Neural progenitor cell (in vitro differentiated cells): Measurements from ENCODE around the gene MACROD2.

Experiments
- CTCF ChIP-seq: fragments of 200-600 bp; sonication (generic); IDR thresholded peaks from 2 replicates; pipeline ENCODE4 v1.5.1; 2017; ENCODE audit warnings: antibody characterized with exemption, mild to moderate bottlenecking
- EZH2 ChIP-seq: fragments of 200-600 bp; sonication (generic); IDR thresholded peaks from 2 replicates; pipeline ENCODE4 v1.6.1; 2017; ENCODE audit warnings: antibody characterized with exemption, mild to moderate bottlenecking, moderate library complexity
- EZH2phosphoT487 ChIP-seq: fragments of 200-600 bp; sonication (generic); IDR thresholded peaks from 2 replicates; pipeline ENCODE4 v1.6.1; 2017; ENCODE audit warnings: antibody characterized with exemption

- TF ChIP-seq CTCF: no peak
- no peak for TF ChIP-seq EZH2
- TF ChIP-seq EZH2phosphoT487: no peak
Observed at GRCh38 chr20:14816471-14816870, 821.2 kb downstream of the MACROD2 start.
